ENCODE results near the gene PSAT1.

GRCh38 chr9:78296201-78296892 is 578 bp upstream of the PSAT1 start:
- no peak for TF ChIP-seq CTCF (IDR thresholded peaks at IDR 0.05)
- no peak for TF ChIP-seq POLR2A (IDR thresholded peaks at IDR 0.05)
- no peak for TF ChIP-seq EP300 (IDR thresholded peaks at IDR 0.05)

Measured in gastroesophageal sphincter (tissue), 3 donors.